ENCODE results near the gene OR2T1. TPM values are rescaled to one million over a fixed set of nuclear protein-coding genes. Genes with fewer than 3 reads are reported as not detected.

OR2T1 gene
- total RNA-seq, 1 donor from 2014 or later: not detected

GRCh38 chr1:248393050-248393449 is 9.8 kb upstream of the OR2T1 start:
- Mint-ChIP-seq H3K4me3 (ENCODE audit: unreplicated experiment) (no peak overlapping the region), H3K4me1 (ENCODE audit: unreplicated experiment) (no peaks in the 10 kb centered on the region), H3K9me3 (ENCODE audit: unreplicated experiment) (peaks cover 71% of the 10 kb centered on the region), H3K36me3 (ENCODE audit: unreplicated experiment) (no peaks in the 10 kb centered on the region), H3K27me3 (ENCODE audit: unreplicated experiment) (no peaks in the 10 kb centered on the region), H3K27ac (ENCODE audit: unreplicated experiment) (no peak overlapping the region)
- no peak for DNase-seq (ENCODE audit: extremely low spot score, unreplicated experiment)
- no peak for TF ChIP-seq CTCF (IDR thresholded peaks at IDR 0.05)

- no peak overlapping the region for H3K4me3 Mint-ChIP-seq (ENCODE audit: unreplicated experiment)
- H3K36me3 Mint-ChIP-seq (ENCODE audit: unreplicated experiment): no peaks in the 10 kb centered on the region
- no peaks in the 10 kb centered on the region for H3K27me3 Mint-ChIP-seq (ENCODE audit: unreplicated experiment)
- no peak overlapping the region for H3K27ac Mint-ChIP-seq (ENCODE audit: unreplicated experiment)
- H3K4me1 Mint-ChIP-seq (ENCODE audit: unreplicated experiment): no peaks in the 10 kb centered on the region
- TF ChIP-seq CTCF (IDR thresholded peaks at IDR 0.05): no peak
- peaks cover 36% of the 10 kb centered on the region for H3K9me3 Mint-ChIP-seq (ENCODE audit: unreplicated experiment)
- DNase-seq (ENCODE audit: extremely low spot score, unreplicated experiment): no peak
Observed at GRCh38 chr1:248404024-248404423, 1.2 kb downstream of the OR2T1 start.

- no peaks in the 10 kb centered on the region for H3K27me3 Mint-ChIP-seq (ENCODE audit: unreplicated experiment)
- TF ChIP-seq CTCF (IDR thresholded peaks at IDR 0.05): no peak
- no peak for DNase-seq (ENCODE audit: extremely low spot score, unreplicated experiment)
- peaks cover 50% of the 10 kb centered on the region for H3K9me3 Mint-ChIP-seq (ENCODE audit: unreplicated experiment)
- no peak overlapping the region for H3K4me3 Mint-ChIP-seq (ENCODE audit: unreplicated experiment)
- no peak overlapping the region for H3K27ac Mint-ChIP-seq (ENCODE audit: unreplicated experiment)
- no peaks in the 10 kb centered on the region for H3K36me3 Mint-ChIP-seq (ENCODE audit: unreplicated experiment)
- H3K4me1 Mint-ChIP-seq (ENCODE audit: unreplicated experiment): no peaks in the 10 kb centered on the region
Observed at GRCh38 chr1:248406721-248407692, 4.2 kb downstream of the OR2T1 start.

- Mint-ChIP-seq H3K4me1 (ENCODE audit: unreplicated experiment) (no peaks in the 10 kb centered on the region), H3K27me3 (ENCODE audit: unreplicated experiment) (no peaks in the 10 kb centered on the region), H3K36me3 (ENCODE audit: unreplicated experiment) (no peaks in the 10 kb centered on the region), H3K27ac (ENCODE audit: unreplicated experiment) (no peak overlapping the region), H3K4me3 (ENCODE audit: unreplicated experiment) (no peak overlapping the region), H3K9me3 (ENCODE audit: unreplicated experiment) (peaks cover 52% of the 10 kb centered on the region)
- no peak for TF ChIP-seq CTCF (IDR thresholded peaks at IDR 0.05)
- DNase-seq (ENCODE audit: extremely low spot score, unreplicated experiment): no peak
Observed at GRCh38 chr1:248416226-248416625, 13.4 kb downstream of the OR2T1 start.

GRCh38 chr1:248417854-248418253 is 15.0 kb downstream of the OR2T1 start:
- H3K27ac Mint-ChIP-seq (ENCODE audit: unreplicated experiment): no peak overlapping the region
- H3K27me3 Mint-ChIP-seq (ENCODE audit: unreplicated experiment): no peaks in the 10 kb centered on the region
- peaks cover 50% of the 10 kb centered on the region for H3K9me3 Mint-ChIP-seq (ENCODE audit: unreplicated experiment)

More at GRCh38 chr1:248417854-248418253, 15.0 kb downstream of the OR2T1 start:
- H3K4me1 Mint-ChIP-seq (ENCODE audit: unreplicated experiment): no peaks in the 10 kb centered on the region
- H3K36me3 Mint-ChIP-seq (ENCODE audit: unreplicated experiment): no peaks in the 10 kb centered on the region
- no peak overlapping the region for H3K4me3 Mint-ChIP-seq (ENCODE audit: unreplicated experiment)
- no peak for TF ChIP-seq CTCF (IDR thresholded peaks at IDR 0.05)
- DNase-seq (ENCODE audit: extremely low spot score, unreplicated experiment): no peak
